NB4 (cell line): ENCODE results near the gene SURF4.

ENCODE experiments used
- MYC ChIP-seq: IDR thresholded peaks from 2 replicates; pipeline ENCODE4 v1.6.1; 2011; ENCODE audit warnings: low read depth, low read length
- POLR2A ChIP-seq: IDR thresholded peaks from 2 replicates; pipeline ENCODE4 v1.6.1; 2011; ENCODE audit warnings: mild to moderate bottlenecking; ENCODE audit not compliant: insufficient read length; ENCODE audit errors: extremely low read depth
- TF ChIP-seq, protein P1 (sequence below): IDR thresholded peaks from one replicate; pipeline ENCODE4 v1.5.1; 2012; ENCODE audit warnings: low read depth, low read length
- TF ChIP-seq, protein P2 (sequence below): IDR thresholded peaks from 2 replicates; pipeline ENCODE4 v1.6.1; 2011; ENCODE audit warnings: low read depth, low read length

DNA sequence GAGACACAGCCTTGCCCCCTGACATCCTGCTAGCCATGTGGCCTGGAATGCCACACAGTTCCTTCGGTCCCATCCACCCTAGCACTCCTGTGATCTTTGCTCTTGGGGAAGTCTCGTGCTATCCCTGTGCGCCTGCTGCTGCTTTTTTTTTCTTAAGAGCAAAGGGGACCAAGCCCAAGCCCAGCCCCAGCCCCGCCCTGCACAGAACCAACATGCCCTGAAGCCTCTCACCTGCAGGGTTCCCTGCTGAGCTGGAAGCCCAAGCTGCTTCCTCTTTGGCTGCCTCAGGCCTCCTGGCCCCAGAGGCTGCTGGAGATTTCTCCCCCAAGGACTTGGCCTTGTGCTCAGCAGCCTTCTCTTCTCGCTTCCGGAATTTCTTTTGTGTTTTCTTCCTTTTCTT, 41.7 kb downstream of the SURF4 start:
- TF ChIP-seq, protein P1, sequence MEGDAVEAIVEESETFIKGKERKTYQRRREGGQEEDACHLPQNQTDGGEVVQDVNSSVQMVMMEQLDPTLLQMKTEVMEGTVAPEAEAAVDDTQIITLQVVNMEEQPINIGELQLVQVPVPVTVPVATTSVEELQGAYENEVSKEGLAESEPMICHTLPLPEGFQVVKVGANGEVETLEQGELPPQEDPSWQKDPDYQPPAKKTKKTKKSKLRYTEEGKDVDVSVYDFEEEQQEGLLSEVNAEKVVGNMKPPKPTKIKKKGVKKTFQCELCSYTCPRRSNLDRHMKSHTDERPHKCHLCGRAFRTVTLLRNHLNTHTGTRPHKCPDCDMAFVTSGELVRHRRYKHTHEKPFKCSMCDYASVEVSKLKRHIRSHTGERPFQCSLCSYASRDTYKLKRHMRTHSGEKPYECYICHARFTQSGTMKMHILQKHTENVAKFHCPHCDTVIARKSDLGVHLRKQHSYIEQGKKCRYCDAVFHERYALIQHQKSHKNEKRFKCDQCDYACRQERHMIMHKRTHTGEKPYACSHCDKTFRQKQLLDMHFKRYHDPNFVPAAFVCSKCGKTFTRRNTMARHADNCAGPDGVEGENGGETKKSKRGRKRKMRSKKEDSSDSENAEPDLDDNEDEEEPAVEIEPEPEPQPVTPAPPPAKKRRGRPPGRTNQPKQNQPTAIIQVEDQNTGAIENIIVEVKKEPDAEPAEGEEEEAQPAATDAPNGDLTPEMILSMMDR: no peak
- no peak for TF ChIP-seq POLR2A
- TF ChIP-seq, protein P2, sequence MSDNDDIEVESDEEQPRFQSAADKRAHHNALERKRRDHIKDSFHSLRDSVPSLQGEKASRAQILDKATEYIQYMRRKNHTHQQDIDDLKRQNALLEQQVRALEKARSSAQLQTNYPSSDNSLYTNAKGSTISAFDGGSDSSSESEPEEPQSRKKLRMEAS: no peak
- TF ChIP-seq MYC: no peak
